Psoas muscle (tissue), 8 donors: ENCODE measurements around the gene CCDC59. TPM values are rescaled to one million over a fixed set of nuclear protein-coding genes. Genes with fewer than 3 reads are reported as not detected.
A peak's percentile ranks its signal among the peaks of the same experiment; 100 is the strongest.

Experiments used
- ATAC-seq, 4 donors: fragments of 200-7000 bp; cut with Tn5 transposase; one replicate each; pipeline ENCODE4 v1.9.1; 2020; ENCODE audit warnings: moderate library complexity in 3 of 4, mild to moderate bottlenecking in 2 of 4
- DNase-seq, 2 donors: peaks; one replicate each; pipeline ENCODE4 v3.0.0-alpha.2; 2020
- H3K27ac ChIP-seq: fragments of 200-600 bp; one replicate; pipeline ENCODE4 v1.8.0; 2022
- H3K27me3 ChIP-seq, 3 donors: fragments of 200-600 bp in 1 of 3; one replicate each; pipeline versions ENCODE4 v1.6.1 to v1.8.0; 2013 to 2022; ENCODE audit warnings: low read length in 2 of 3, mild to moderate bottlenecking in 2 of 3, moderate library complexity in 1 of 3; ENCODE audit not compliant: insufficient read depth in 3 of 3
- H3K36me3 ChIP-seq, 2 donors: fragments of 200-600 bp in 1 of 2; one replicate each; pipeline versions ENCODE4 v1.6.1 to v1.8.0; 2013 to 2022; ENCODE audit warnings: low read depth in 1 of 2, mild to moderate bottlenecking in 1 of 2, moderate library complexity in 1 of 2; ENCODE audit not compliant: insufficient read depth in 1 of 2
- H3K4me1 ChIP-seq: fragments of 200-600 bp; one replicate; pipeline ENCODE4 v1.8.0; 2022
- H3K4me3 ChIP-seq: fragments of 200-600 bp; one replicate; pipeline ENCODE4 v1.8.0; 2022; ENCODE audit warnings: mild to moderate bottlenecking
- H3K9me3 ChIP-seq: fragments of 200-600 bp; one replicate; pipeline ENCODE4 v1.8.0; 2022
- WGBS, 3 donors: extraction: QIAGEN DNeasy Blood & Tissue Kit; methylation state at CpG; one replicate each; pipeline versions ENCODE4 v1.1.6 to v1.1.7; 2013; 5-methylcytosine and 5-hydroxymethylcytosine counted together
- intact Hi-C, 2 donors: fragments of 100-400 bp; cut with DNase I; formaldehyde crosslinking; loops; one replicate each; pipeline versions ENCODE4 v1.11.0 to v1.14.2; 2022
- long read RNA-seq, 2 donors: library from polyadenylated mRNA; unstranded; transcript quantifications; one replicate each; pipeline ENCODE4 v2.0.0, GENCODE V29; 2021
- polyA plus RNA-seq, 3 donors: library from polyadenylated mRNA; stranded (reverse); fragments of 200-250 nt; gene quantifications; one replicate each; pipeline ENCODE4 v1.2.3, GENCODE V29; 2013
- total RNA-seq, 4 donors: library from RNA; stranded (reverse); fragmentation: NEBNext Ultra II Directional in 2 of 4; extraction: Animal tissue kit (Norgen Biotek cat#: 25700) in 2 of 4; gene quantifications; one replicate each; pipeline versions ENCODE4 v1.2.1 to v1.2.4, GENCODE V29; 2021 to 2023
- TF ChIP-seq, protein P1 (sequence below): fragments of 200-600 bp; IDR thresholded peaks from one replicate; pipeline ENCODE4 v1.8.0; 2022; ENCODE audit warnings: antibody characterized with exemption
- donor health status: healthy with polysubstance abuse.
- donor health status: DM: no; HTN: no; CAD: no; lungs with moderate emphysema.
- donor health status: Bipolar disorder and iron deficiency.
- donor health status: healthy.
- donor health status: DM: yes; HTN: yes; CAD: no.
- donor health status: DM: no; HTN: no; CAD: no.
- donor health status: DM: no; HTN: no; CAD: no.
- donor health status: DM: yes; HTN: yes; CAD: no.

Gene CCDC59, protein sequence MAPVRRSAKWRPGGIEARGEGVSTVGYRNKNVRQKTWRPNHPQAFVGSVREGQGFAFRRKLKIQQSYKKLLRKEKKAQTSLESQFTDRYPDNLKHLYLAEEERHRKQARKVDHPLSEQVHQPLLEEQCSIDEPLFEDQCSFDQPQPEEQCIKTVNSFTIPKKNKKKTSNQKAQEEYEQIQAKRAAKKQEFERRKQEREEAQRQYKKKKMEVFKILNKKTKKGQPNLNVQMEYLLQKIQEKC
- total RNA-seq, result 10 to 100 TPM; 33.6 to 43.0 (median 34.4) TPM
- 10 to 100 TPM; 62.3 to 72.2 (median 71.0) TPM for polyA plus RNA-seq
- long read RNA-seq, donor 1, partial matches to known transcripts, result 2 of 9 reads
- long read RNA-seq, donor 1, other reads (novel, unspliced or antisense), result 2 of 9 reads
- long read RNA-seq, donor 2, transcript CCDC59-201 (4 exons, 1,983 nt), result major isoform, 13 of 27 reads
- long read RNA-seq, donor 2, partial matches to known transcripts, result 8 of 27 reads
- long read RNA-seq, donor 2, other reads (novel, unspliced or antisense), result 1 of 27 reads

DNA sequence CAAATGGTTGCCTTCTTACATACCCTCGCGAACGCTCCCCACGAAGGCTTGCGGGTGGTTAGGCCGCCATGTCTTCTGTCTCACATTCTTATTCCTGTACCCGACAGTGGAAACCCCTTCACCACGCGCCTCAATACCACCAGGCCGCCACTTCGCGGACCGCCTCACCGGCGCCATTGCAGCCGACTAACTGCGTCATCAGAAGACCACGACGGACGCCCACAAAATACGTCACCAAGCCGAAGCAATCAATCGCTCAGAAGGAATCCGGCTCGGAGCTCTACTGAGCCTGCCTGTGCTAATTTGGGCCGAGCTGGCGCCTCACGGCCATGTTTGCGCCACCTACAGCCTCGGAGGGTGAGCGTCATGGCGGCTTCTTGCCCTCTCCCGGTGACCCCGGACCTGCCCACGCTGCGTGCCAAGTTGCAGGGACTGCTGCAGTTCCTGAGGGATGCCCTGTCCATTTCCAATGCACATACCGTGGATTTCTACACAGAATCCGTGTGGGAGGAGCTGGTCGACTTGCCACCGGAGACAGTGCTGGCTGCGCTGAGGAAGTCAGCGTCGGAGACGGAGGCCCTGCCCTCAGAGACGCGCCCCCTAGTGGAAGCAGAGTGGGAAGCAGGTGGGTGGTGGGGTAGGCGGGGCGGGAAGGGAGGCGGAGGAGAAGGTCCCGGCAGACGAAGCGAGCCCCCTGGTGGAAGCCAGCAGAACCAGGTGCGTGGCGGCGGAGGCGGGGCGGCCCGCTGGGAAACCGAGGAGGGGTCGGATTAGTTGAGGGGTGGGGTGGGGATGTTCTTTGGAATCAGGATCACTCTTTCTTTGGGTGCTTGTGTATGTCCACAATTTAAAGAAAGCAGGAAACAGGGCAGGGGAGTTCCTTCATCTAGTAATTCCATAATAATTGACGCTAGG is at the start of gene CCDC59, which contains the start of gene METTL25:
TSS of gene CCDC59 (minus strand) at position 188 of the 915 bp plus-strand sequence. CDS start at position 177, 11 bp downstream.
TSS of gene METTL25 (plus strand) at position 330 of the 915 bp plus-strand sequence. CDS start at position 367, 37 bp downstream.
- Histone ChIP-seq H3K27ac (peak within 1 kb of the TSS; percentile 98), H3K4me1 (peaks cover 33% of the 10 kb centered on the region), H3K9me3 (no peaks in the 10 kb centered on the region), H3K36me3 (peaks cover 0 to 36% of the 10 kb centered on the region in 2 donors), H3K27me3 (no peaks in the 10 kb centered on the region), H3K4me3 (peak within 1 kb of the TSS; percentile 92)
- DNase-seq, result peak; percentile 97 to 98
- TF ChIP-seq, protein P1, sequence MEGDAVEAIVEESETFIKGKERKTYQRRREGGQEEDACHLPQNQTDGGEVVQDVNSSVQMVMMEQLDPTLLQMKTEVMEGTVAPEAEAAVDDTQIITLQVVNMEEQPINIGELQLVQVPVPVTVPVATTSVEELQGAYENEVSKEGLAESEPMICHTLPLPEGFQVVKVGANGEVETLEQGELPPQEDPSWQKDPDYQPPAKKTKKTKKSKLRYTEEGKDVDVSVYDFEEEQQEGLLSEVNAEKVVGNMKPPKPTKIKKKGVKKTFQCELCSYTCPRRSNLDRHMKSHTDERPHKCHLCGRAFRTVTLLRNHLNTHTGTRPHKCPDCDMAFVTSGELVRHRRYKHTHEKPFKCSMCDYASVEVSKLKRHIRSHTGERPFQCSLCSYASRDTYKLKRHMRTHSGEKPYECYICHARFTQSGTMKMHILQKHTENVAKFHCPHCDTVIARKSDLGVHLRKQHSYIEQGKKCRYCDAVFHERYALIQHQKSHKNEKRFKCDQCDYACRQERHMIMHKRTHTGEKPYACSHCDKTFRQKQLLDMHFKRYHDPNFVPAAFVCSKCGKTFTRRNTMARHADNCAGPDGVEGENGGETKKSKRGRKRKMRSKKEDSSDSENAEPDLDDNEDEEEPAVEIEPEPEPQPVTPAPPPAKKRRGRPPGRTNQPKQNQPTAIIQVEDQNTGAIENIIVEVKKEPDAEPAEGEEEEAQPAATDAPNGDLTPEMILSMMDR, result peak; percentile 77
- WGBS, 3 donors, result 0 to 1% (median 0%) methylated on average over 60 to 61 of the region's 61 CpGs
- intact Hi-C loops, result no loop called here
- peak; percentile 96 to 98 (median 96) for ATAC-seq

DNA sequence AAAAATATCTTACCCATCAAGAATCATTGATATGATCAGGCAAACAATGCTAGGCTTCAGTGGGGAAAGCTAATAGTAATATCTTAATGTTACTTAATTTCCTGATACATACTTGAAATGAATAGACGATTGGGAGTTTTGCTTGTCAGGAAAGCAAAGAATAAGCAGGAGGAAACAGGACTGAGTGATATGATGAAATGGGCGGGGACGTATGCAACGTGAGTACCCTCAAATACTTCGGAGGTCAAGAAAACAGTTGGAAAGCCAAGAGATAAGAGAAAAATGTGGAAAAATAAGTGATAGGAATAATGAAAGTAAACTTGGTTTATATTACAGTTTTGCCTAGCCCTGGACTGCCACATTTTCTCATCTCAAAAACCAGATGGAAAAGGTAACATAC is 49.3 kb upstream of the CCDC59 start:
- TF ChIP-seq, protein P1, result no peak
- H3K4me1 ChIP-seq, result no peaks in the 10 kb centered on the region
- H3K36me3 ChIP-seq, result peaks cover 0 to 23% of the 10 kb centered on the region in 2 donors
- H3K4me3 ChIP-seq, result no peak overlapping the region
- intact Hi-C loops, result no loop called here
- no peak for ATAC-seq
- H3K9me3 ChIP-seq, result no peaks in the 10 kb centered on the region
- WGBS, 3 donors, result 92 to 94% (median 92%) methylated on average over 5 of the region's 5 CpGs
- DNase-seq, result no peak
- no peak overlapping the region for H3K27ac ChIP-seq
- no peaks in the 10 kb centered on the region for H3K27me3 ChIP-seq

DNA sequence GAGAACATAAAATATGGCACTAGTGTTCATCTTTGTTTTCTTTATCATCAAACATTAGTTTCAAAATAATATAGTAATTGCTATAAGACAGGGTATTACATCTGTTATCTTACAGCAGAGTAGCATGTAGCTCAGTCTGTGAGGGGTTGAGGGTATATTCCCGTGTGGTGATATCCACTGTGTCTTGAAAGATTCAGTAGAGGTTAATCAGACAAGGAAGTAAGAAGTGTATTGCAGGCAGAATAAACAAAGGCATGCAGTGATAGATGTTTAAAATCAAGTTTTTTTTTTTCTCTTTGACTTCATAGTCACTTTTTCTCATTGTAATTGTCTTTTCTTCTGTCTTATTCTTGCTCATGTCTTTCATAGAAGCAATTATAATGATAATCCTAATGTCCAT is 48.5 kb upstream of the CCDC59 start:
- no peak for ATAC-seq
- Histone ChIP-seq H3K27me3 (no peaks in the 10 kb centered on the region), H3K4me3 (no peak overlapping the region), H3K9me3 (no peaks in the 10 kb centered on the region), H3K36me3 (peaks cover 0 to 23% of the 10 kb centered on the region in 2 donors), H3K27ac (no peak overlapping the region), H3K4me1 (no peaks in the 10 kb centered on the region)
- TF ChIP-seq, protein P1, result no peak
- intact Hi-C loops, result no loop called here
- no peak for DNase-seq
- 86 to 94% (median 87%) methylated on average over 1 of the region's 1 CpG for WGBS, 3 donors

DNA sequence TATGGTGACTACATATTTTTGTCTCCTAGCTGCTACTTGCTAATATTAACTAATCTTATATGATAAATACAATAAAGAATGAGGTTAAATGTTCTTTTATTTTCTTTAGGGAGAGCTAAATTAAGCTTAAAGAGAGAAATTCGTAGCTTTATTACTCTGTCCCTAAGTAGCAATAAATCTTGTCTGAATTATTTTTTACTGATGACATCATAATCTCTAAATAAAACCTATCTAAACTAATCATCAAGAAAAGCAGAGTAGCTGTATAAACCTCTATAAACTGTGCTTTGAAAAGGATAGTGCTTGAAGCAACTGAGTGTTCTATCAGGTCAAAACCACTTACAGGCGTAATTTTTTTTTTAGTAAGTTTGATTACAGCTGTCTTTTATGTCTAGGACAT is 42.6 kb upstream of the CCDC59 start:
- TF ChIP-seq, protein P1, result no peak
- Histone ChIP-seq H3K27me3 (no peaks in the 10 kb centered on the region), H3K4me3 (no peak overlapping the region), H3K36me3 (peaks cover 0 to 19% of the 10 kb centered on the region in 2 donors), H3K27ac (no peak overlapping the region), H3K9me3 (peaks cover 5% of the 10 kb centered on the region), H3K4me1 (peaks cover 8% of the 10 kb centered on the region)
- 57 to 64% (median 61%) methylated on average over 2 of the region's 2 CpGs for WGBS, 3 donors
- DNase-seq (no peak), ATAC-seq (no peak)
- intact Hi-C loops, result no loop called here
